PC-9 (cell line): ENCODE measurements around the gene NXPH1.

Source experiments
- CTCF ChIP-seq: fragments of 200-600 bp; sonication (generic); conservative IDR thresholded peaks from 2 replicates; pipeline ENCODE4 v1.6.1; 2017; ENCODE audit warnings: mixed run types, antibody characterized with exemption, mild to moderate bottlenecking, moderate library complexity
- EZH2 ChIP-seq: fragments of 200-600 bp; sonication (generic); IDR thresholded peaks from 2 replicates; pipeline ENCODE4 v1.8.0; 2017; ENCODE audit warnings: antibody characterized with exemption, low read depth

GRCh38 chr7:8514781-8515519 is 81.5 kb downstream of the NXPH1 start:
- TF ChIP-seq CTCF: no peak
- TF ChIP-seq EZH2: no peak
